Coronary artery (tissue), 2 donors: Measurements from ENCODE around the gene HYOU1.
"Not testable (repeated sequence)": the region's sequence is repeated elsewhere in the genome, so short reads cannot be mapped to it uniquely, and the experiment has no call there.

ENCODE experiments used
- DNase-seq: peaks from one replicate; pipeline ENCODE4 v3.0.0-alpha.2; 2017; ENCODE audit warnings: low spot score
- H3K27ac ChIP-seq, 2 donors: fragments of 200-600 bp; sonication (generic); one replicate each; pipeline ENCODE4 v1.5.1; 2016 to 2019
- H3K4me3 ChIP-seq: fragments of 200-600 bp; sonication (generic); 2 replicates; pipeline ENCODE4 v1.5.1; 2016; ENCODE audit warnings: mild to moderate bottlenecking, moderate library complexity
- TF ChIP-seq, protein P1 (sequence below): fragments of 200-600 bp; sonication (generic); IDR thresholded peaks from one replicate; pipeline ENCODE4 v1.5.1; 2019; ENCODE audit warnings: antibody characterized with exemption

HYOU1 gene

DNA sequence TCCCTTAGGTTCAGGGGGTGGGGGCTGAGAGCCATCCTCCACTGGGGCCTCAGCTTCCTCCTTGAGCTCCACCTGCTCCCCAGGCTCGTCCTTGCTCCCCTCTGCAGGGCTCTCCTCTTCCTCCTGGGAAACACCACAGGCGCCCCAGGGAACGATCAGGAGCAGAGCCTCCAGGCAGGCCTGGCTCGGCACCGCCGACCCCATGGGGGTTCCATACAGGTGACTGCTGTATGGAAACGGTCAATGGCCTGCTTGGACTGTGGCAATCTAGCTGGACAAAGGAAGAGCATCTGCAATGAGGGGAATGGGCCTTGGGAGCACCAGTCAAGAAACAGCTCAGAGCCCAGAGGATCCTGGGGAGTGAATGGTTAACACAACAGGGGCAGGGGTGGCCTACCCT is 7.9 kb downstream of the HYOU1 start:
- no peak overlapping the region for H3K27ac ChIP-seq
- TF ChIP-seq, protein P1, sequence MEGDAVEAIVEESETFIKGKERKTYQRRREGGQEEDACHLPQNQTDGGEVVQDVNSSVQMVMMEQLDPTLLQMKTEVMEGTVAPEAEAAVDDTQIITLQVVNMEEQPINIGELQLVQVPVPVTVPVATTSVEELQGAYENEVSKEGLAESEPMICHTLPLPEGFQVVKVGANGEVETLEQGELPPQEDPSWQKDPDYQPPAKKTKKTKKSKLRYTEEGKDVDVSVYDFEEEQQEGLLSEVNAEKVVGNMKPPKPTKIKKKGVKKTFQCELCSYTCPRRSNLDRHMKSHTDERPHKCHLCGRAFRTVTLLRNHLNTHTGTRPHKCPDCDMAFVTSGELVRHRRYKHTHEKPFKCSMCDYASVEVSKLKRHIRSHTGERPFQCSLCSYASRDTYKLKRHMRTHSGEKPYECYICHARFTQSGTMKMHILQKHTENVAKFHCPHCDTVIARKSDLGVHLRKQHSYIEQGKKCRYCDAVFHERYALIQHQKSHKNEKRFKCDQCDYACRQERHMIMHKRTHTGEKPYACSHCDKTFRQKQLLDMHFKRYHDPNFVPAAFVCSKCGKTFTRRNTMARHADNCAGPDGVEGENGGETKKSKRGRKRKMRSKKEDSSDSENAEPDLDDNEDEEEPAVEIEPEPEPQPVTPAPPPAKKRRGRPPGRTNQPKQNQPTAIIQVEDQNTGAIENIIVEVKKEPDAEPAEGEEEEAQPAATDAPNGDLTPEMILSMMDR = no peak
- no peak for DNase-seq
- no peak overlapping the region for H3K4me3 ChIP-seq

- H3K4me3 ChIP-seq = no peak overlapping the region
- TF ChIP-seq, protein P1 = no peak
- no peak overlapping the region for H3K27ac ChIP-seq
- no peak for DNase-seq
Observed at GRCh38 chr11:119048644-119049043, 8.4 kb downstream of the HYOU1 start.

GRCh38 chr11:119047205-119047604 is 9.8 kb downstream of the HYOU1 start:
- DNase-seq = no peak
- Histone ChIP-seq H3K27ac (no peak overlapping the region), H3K4me3 (no peak overlapping the region)
- TF ChIP-seq, protein P1 = no peak

GRCh38 chr11:119046489-119046888 is 10.5 kb downstream of the HYOU1 start:
- TF ChIP-seq, protein P1 = no peak
- DNase-seq = no peak
- no peak overlapping the region for H3K4me3 ChIP-seq
- no peak overlapping the region for H3K27ac ChIP-seq

- TF ChIP-seq, protein P1 = no peak
- no peak for DNase-seq
Observed at GRCh38 chr11:119044708-119045107, 12.3 kb downstream of the HYOU1 start.

GRCh38 chr11:119042927-119043326 is 14.1 kb downstream of the HYOU1 start:
- no peak for DNase-seq
- H3K27ac ChIP-seq = no peak overlapping the region
- TF ChIP-seq, protein P1 = no peak
- H3K4me3 ChIP-seq = no peak overlapping the region

More at GRCh38 chr11:119044708-119045107, 12.3 kb downstream of the HYOU1 start:
- Histone ChIP-seq H3K4me3 (no peak overlapping the region), H3K27ac (no peak overlapping the region)

DNA sequence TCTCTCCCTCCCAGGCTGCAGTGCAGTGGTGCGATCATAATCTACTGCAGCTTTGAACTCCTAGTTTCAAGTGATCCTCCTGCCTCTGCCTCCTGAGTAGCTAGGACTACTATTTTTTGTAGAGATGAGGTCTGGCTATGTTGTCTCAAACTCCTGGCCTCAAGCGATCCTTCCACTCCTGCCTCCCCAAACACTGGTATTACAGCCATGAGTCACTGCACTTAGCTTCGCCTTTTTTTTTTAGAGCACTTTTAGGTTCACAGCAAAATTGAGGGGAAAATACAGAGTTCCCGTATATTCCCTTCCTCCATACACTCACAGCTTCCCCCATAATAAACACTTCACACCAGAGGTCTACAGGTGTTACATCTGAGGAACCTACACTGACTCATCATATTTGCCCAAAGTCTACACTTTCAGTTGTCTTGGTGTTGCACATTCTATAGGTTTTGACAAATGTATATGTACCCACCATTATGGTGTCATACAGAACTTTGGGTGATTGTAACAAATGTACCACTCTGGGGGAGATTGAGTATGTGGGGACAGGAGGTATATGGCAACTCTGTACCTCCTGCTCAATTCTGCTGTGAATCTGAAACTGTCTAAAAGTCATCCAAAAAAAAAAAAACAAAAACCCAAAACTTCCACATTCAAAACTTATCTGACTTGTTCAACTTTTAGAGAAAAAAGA is 15.0 kb downstream of the HYOU1 start:
- TF ChIP-seq, protein P1 = no peak
- H3K27ac ChIP-seq = no peak overlapping the region
- DNase-seq = no peak
- H3K4me3 ChIP-seq = no peak overlapping the region

- not testable (repeated sequence) for DNase-seq, H3K4me3 ChIP-seq, H3K27ac ChIP-seq
Observed at GRCh38 chr11:119039471-119039870, 17.5 kb downstream of the HYOU1 start.
